Measurements from ENCODE around the gene ACVRL1. TPM values are rescaled to one million over a fixed set of nuclear protein-coding genes. Genes with fewer than 3 reads are reported as not detected.
A peak's percentile ranks its signal among the peaks of the same experiment; 100 is the strongest.

Gene ACVRL1
- total RNA-seq, 5 donors from 2014 or later (not counting 1 experiment from before 2014, with no cell fraction given) = 0.16 to 0.58 (median 0.23) TPM; not detected in 2

DNA sequence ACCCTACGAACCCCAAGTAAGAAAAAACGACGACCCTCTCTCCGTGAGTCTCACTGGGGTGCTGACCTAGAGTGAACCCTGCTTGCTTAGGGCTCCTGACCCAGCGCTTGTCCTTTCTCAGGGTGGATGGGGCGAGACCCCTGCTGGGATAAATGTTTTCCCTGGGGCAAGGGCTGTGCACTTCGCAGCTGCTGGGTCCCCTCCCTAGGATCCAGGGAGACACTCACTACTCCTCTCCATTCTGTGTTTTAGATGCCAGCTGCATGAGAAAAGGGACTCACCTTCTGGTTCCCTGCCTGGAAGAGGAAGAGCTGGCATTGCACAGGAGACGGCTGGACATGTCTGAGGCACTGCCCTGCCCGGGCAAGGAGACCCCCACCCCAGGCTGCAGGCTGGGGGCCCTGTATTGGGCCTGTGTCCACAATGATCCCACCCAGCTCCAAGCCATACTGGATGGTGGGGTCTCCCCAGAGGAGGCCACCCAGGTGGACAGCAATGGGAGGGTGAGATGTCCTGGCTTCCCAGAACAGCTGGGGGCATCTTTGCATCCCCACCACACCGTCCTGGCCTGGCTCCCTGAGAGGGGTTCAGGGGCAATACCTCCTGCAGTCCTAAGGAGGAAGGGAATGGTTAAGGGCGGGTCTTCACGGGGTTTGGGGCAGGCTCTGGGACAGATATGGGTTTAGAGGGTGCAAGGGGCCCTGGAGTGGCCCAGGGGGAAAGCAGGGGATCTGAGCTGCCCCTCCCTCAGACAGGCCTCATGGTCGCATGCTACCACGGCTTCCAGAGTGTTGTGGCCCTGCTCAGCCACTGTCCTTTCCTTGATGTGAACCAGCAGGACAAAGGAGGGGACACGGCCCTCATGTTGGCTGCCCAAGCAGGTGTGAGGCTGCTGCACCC lies 18.7 kb upstream of the ACVRL1 start:
- no peak overlapping the region for H3K4me3 Mint-ChIP-seq
- no peaks in the 10 kb centered on the region for H3K9me3 Mint-ChIP-seq
- Histone ChIP-seq H3K27ac (ENCODE audit: low read length) (no peak overlapping the region), H3K27me3 (replicated peaks in 1 of 2; ENCODE audit: control insufficient read depth in 2 of 2, extremely low read depth in 1 of 2, insufficient read depth in 2 of 2, low read length in 1 of 2) (peaks cover 0 to 23% of the 10 kb centered on the region in 2 experiments), H3K9me3 (no peaks in the 10 kb centered on the region), H3K4me1 (ENCODE audit: control insufficient read depth in 1 of 2, extremely low read depth in 1 of 2, insufficient read depth in 2 of 2, low read length in 2 of 2) (peaks cover 6 to 12% of the 10 kb centered on the region in 2 experiments), H3K36me3 (ENCODE audit: control insufficient read depth in 2 of 2, extremely low read depth in 1 of 2, insufficient read depth in 1 of 2, low read length in 1 of 2) (no peaks in the 10 kb centered on the region), H3K4me3 (ENCODE audit: control insufficient read depth in 1 of 2, extremely low read depth in 1 of 2, low read length in 1 of 2) (no peak overlapping the region)
- DNase-seq (peak in 1 of 35 experiments; percentile 20), ATAC-seq (replicated peaks in 1 of 4) (no peak)
- peak overlapping the region; percentile 12 to 23 for H3K27ac Mint-ChIP-seq
- H3K27me3 Mint-ChIP-seq = peaks cover 1 to 6% of the 10 kb centered on the region in 2 donors
- ChIA-PET CTCF (no interaction called here), POLR2A (no interaction called here)
- WGBS (ENCODE audit: insufficient coverage) = 79% methylated on average over 10 of the region's 15 CpGs
- peaks cover 8 to 19% (median 17%) of the 10 kb centered on the region in 3 donors for H3K4me1 Mint-ChIP-seq
- no peaks in the 10 kb centered on the region for H3K36me3 Mint-ChIP-seq

DNA sequence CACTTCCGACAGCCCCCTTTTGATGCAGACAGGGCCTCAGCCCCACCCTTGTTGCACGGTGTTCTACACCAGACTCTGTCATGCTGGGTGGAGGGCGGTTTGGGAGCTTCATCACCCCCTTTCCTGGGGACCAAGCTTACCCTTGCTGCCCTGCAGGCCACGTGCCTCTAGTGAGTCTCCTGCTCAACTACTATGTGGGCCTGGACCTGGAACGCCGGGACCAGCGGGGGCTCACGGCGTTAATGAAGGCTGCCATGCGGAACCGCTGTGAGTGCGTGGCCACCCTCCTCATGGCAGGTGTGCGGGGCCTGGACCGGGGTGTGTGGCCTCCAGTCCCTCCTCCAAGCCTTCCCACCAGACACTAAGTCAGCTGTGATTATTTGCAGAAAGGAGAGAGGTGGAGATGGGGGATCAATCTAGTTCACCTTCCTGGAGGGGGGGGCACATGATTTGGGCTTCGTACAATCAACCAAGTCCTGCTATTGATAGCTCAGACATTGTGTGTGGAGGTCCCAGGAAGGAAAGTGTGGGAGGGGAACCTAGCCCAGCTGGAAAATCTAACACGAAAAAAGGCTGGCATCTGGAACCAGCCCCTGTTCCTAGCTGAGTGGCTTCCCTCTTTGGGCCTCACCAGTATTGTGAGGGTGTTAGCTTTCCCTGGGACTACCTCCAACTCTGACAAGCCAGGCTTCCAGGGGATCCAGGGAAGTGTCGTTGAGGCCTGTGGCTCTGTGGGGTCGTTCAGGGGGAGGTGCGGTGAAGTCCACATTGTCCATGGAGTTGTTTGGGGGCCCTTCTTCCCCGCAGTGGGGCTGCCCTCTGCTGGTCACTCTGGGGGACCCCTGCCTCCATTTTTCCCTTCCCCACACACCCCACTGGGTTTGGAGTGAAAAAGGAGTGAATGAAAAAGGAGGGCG lies 17.8 kb upstream of the ACVRL1 start:
- Histone ChIP-seq H3K4me1 (ENCODE audit: control insufficient read depth in 1 of 2, extremely low read depth in 1 of 2, insufficient read depth in 2 of 2, low read length in 2 of 2) (peaks cover 6 to 12% of the 10 kb centered on the region in 2 experiments), H3K36me3 (ENCODE audit: control insufficient read depth in 2 of 2, extremely low read depth in 1 of 2, insufficient read depth in 1 of 2, low read length in 1 of 2) (no peaks in the 10 kb centered on the region), H3K27me3 (replicated peaks in 1 of 2; ENCODE audit: control insufficient read depth in 2 of 2, extremely low read depth in 1 of 2, insufficient read depth in 2 of 2, low read length in 1 of 2) (peaks cover 0 to 23% of the 10 kb centered on the region in 2 experiments), H3K27ac (ENCODE audit: low read length) (no peak overlapping the region), H3K9me3 (no peaks in the 10 kb centered on the region), H3K4me3 (ENCODE audit: control insufficient read depth in 1 of 2, extremely low read depth in 1 of 2, low read length in 1 of 2) (no peak overlapping the region)
- 82% methylated on average over 9 of the region's 21 CpGs for WGBS (ENCODE audit: insufficient coverage)
- POLR2A ChIA-PET = no interaction called here
- Mint-ChIP-seq H3K4me1 (peaks cover 8 to 17% (median 16%) of the 10 kb centered on the region in 3 donors), H3K4me3 (no peak overlapping the region), H3K27me3 (peaks cover 3 to 9% of the 10 kb centered on the region in 2 donors), H3K36me3 (no peaks in the 10 kb centered on the region), H3K9me3 (no peaks in the 10 kb centered on the region), H3K27ac (no peak overlapping the region)
- CTCF ChIA-PET = interaction anchor here in 1 of 2 donors (0.6 kb wide), 1 partner anchor 42 kb away, joined by 4 read pairs; no protein-coding TSS in a partner anchor
- no peak for ATAC-seq (replicated peaks in 1 of 4)
- DNase-seq = peak in 1 of 35 experiments; percentile 19

DNA sequence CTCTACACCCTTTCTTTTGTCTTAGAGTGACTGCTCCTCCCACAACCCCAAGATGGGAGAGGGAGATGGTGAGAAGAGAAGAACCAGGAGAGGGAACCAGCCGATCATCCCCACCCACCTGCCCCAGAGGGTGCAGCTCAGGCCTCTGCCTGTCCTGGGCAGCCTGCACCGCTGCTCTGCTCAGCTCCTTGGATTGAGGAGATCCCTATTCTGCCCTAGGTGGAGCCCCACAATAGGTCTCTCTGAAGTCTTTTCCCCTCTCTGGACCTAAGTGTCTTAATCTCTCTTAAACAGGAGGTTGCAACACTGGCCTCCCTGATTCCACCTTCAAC lies 17.2 kb upstream of the ACVRL1 start:
- DNase-seq = no peak
- H3K36me3 ChIP-seq (ENCODE audit: control insufficient read depth in 2 of 2, extremely low read depth in 1 of 2, insufficient read depth in 1 of 2, low read length in 1 of 2) = no peaks in the 10 kb centered on the region
- ChIA-PET CTCF (no interaction called here), POLR2A (no interaction called here)
- Mint-ChIP-seq H3K27ac (no peak overlapping the region), H3K36me3 (no peaks in the 10 kb centered on the region), H3K27me3 (peaks cover 3 to 9% of the 10 kb centered on the region in 2 donors), H3K4me1 (peaks cover 8 to 17% (median 12%) of the 10 kb centered on the region in 3 donors), H3K4me3 (no peak overlapping the region), H3K9me3 (no peaks in the 10 kb centered on the region)
- H3K4me3 ChIP-seq (ENCODE audit: control insufficient read depth in 1 of 2, extremely low read depth in 1 of 2, low read length in 1 of 2) = no peak overlapping the region
- H3K4me1 ChIP-seq (ENCODE audit: control insufficient read depth in 1 of 2, extremely low read depth in 1 of 2, insufficient read depth in 2 of 2, low read length in 2 of 2) = peaks cover 6 to 12% of the 10 kb centered on the region in 2 experiments
- peaks cover 0 to 27% of the 10 kb centered on the region in 2 experiments for H3K27me3 ChIP-seq (replicated peaks in 1 of 2; ENCODE audit: control insufficient read depth in 2 of 2, extremely low read depth in 1 of 2, insufficient read depth in 2 of 2, low read length in 1 of 2)
- WGBS (ENCODE audit: insufficient coverage) = 88% methylated on average over 1 of the region's 2 CpGs
- no peak overlapping the region for H3K27ac ChIP-seq (ENCODE audit: low read length)
- no peaks in the 10 kb centered on the region for H3K9me3 ChIP-seq
- ATAC-seq (replicated peaks in 1 of 4) = no peak

DNA sequence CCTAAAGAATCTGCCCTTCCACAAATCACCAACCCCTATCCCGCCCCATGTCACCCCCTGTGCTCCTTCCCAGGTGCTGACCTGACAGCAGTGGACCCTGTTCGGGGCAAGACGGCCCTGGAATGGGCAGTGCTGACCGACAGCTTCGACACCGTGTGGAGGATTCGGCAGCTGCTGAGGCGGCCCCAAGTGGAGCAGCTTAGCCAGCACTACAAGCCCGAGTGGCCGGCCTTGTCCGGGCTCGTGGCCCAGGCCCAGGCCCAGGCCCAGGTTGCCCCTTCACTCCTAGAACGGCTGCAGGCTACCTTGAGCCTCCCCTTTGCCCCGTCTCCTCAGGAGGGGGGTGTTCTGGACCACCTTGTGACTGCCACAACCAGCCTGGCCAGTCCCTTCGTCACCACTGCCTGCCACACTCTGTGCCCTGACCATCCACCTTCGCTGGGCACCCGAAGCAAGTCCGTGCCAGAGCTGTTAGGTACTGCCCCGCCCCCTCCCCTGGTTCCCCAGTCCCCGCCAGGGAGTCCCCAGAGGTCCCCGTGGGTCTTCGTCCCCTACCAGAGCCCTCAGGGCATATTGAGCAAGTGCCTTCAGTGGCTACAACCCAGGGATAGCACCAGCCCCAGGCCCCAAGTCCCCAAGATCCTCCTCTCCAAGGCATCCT lies 16.7 kb upstream of the ACVRL1 start:
- no peak overlapping the region for H3K4me3 Mint-ChIP-seq
- CTCF ChIA-PET = no interaction called here
- whole genome bisulfite sequencing (ENCODE audit: insufficient coverage) = 82% methylated on average over 20 of the region's 22 CpGs

DNA sequence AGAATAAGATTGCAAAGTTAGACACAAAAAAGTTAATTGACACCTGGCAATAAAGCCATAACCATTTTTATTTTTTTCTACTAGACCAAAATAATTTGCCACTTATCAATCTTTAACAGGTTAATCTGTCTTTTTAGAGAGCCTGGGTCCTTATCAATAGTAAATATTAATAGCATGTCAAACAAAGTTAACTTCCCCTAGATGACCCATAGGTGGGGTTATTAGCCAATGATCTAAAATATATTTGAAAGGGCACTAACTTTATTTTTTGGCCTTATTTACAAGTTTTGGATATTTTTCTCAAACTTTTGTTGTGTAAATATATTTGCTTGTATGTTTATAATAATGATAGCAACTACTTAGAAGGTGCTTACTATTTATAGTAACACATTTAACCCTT lies 15.5 kb upstream of the ACVRL1 start:
- Mint-ChIP-seq H3K36me3 (no peaks in the 10 kb centered on the region), H3K27ac (no peak overlapping the region), H3K9me3 (no peaks in the 10 kb centered on the region), H3K4me3 (no peak overlapping the region), H3K27me3 (peaks cover 7 to 9% of the 10 kb centered on the region in 2 donors), H3K4me1 (no peaks in the 10 kb centered on the region)
- no peaks in the 10 kb centered on the region for H3K9me3 ChIP-seq
- ChIA-PET POLR2A (no interaction called here), CTCF (interaction anchor here in 1 of 2 donors (0.7 kb wide), 1 partner anchor 101 kb away, joined by 5 read pairs; no protein-coding TSS in a partner anchor)
- no peaks in the 10 kb centered on the region for H3K36me3 ChIP-seq (ENCODE audit: control insufficient read depth in 2 of 2, extremely low read depth in 1 of 2, insufficient read depth in 1 of 2, low read length in 1 of 2)
- H3K27ac ChIP-seq (ENCODE audit: low read length) = no peak overlapping the region
- DNase-seq = no peak
- H3K27me3 ChIP-seq (replicated peaks in 1 of 2; ENCODE audit: control insufficient read depth in 2 of 2, extremely low read depth in 1 of 2, insufficient read depth in 2 of 2, low read length in 1 of 2) = peaks cover 0 to 42% of the 10 kb centered on the region in 2 experiments
- H3K4me1 ChIP-seq (ENCODE audit: control insufficient read depth in 1 of 2, extremely low read depth in 1 of 2, insufficient read depth in 2 of 2, low read length in 2 of 2) = no peaks in the 10 kb centered on the region
- no peak for ATAC-seq (replicated peaks in 1 of 4)
- H3K4me3 ChIP-seq (ENCODE audit: control insufficient read depth in 1 of 2, extremely low read depth in 1 of 2, low read length in 1 of 2) = no peak overlapping the region

More for the DNA sequence above, 16.7 kb upstream of the ACVRL1 start:
- H3K27me3 Mint-ChIP-seq = peaks cover 3 to 9% of the 10 kb centered on the region in 2 donors
- H3K36me3 Mint-ChIP-seq = no peaks in the 10 kb centered on the region
- ATAC-seq (replicated peaks in 1 of 4) (no peak), DNase-seq (peak in 1 of 35 experiments; percentile 22)
- H3K4me1 Mint-ChIP-seq = peaks cover 7 to 12% (median 10%) of the 10 kb centered on the region in 3 donors
- Histone ChIP-seq H3K36me3 (ENCODE audit: control insufficient read depth in 2 of 2, extremely low read depth in 1 of 2, insufficient read depth in 1 of 2, low read length in 1 of 2) (no peaks in the 10 kb centered on the region), H3K27ac (ENCODE audit: low read length) (no peak overlapping the region), H3K9me3 (no peaks in the 10 kb centered on the region), H3K27me3 (replicated peaks in 1 of 2; ENCODE audit: control insufficient read depth in 2 of 2, extremely low read depth in 1 of 2, insufficient read depth in 2 of 2, low read length in 1 of 2) (peaks cover 0 to 32% of the 10 kb centered on the region in 2 experiments), H3K4me1 (ENCODE audit: control insufficient read depth in 1 of 2, extremely low read depth in 1 of 2, insufficient read depth in 2 of 2, low read length in 2 of 2) (peaks cover 6 to 9% of the 10 kb centered on the region in 2 experiments), H3K4me3 (ENCODE audit: control insufficient read depth in 1 of 2, extremely low read depth in 1 of 2, low read length in 1 of 2) (no peak overlapping the region)
- POLR2A ChIA-PET = no interaction called here
- no peaks in the 10 kb centered on the region for H3K9me3 Mint-ChIP-seq
- H3K27ac Mint-ChIP-seq = no peak overlapping the region

DNA sequence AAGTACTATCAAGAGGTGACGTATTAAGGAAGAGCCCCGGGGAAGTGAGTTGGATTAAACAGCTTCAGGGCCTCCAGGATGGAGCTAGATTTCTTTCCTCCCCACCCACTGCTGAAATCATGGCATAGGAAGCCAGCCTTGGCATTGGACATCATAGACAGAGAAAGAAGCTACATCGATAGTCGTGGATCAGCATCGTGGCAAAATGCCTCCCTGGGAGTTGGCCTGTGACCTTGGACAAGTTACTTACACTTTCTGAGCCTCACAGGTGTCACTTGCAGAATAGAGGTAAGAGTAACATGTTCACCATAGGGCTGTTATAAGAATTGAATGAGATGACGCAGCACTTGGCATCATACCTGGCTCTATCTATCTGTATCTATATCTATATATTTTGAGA lies 13.5 kb upstream of the ACVRL1 start:
- H3K36me3 ChIP-seq (ENCODE audit: control insufficient read depth in 2 of 2, extremely low read depth in 1 of 2, insufficient read depth in 1 of 2, low read length in 1 of 2) = no peaks in the 10 kb centered on the region
- CTCF ChIA-PET = no interaction called here
- H3K27ac ChIP-seq (ENCODE audit: low read length) = no peak overlapping the region
- H3K27me3 Mint-ChIP-seq = peaks cover 12 to 13% of the 10 kb centered on the region in 2 donors
- H3K9me3 Mint-ChIP-seq = no peaks in the 10 kb centered on the region
- no peaks in the 10 kb centered on the region for H3K9me3 ChIP-seq
- peaks cover 0 to 51% of the 10 kb centered on the region in 2 experiments for H3K27me3 ChIP-seq (replicated peaks in 1 of 2; ENCODE audit: control insufficient read depth in 2 of 2, extremely low read depth in 1 of 2, insufficient read depth in 2 of 2, low read length in 1 of 2)
- 83% methylated on average over 3 of the region's 6 CpGs for WGBS (ENCODE audit: insufficient coverage)
- no peaks in the 10 kb centered on the region for H3K36me3 Mint-ChIP-seq
- no peaks in the 10 kb centered on the region for H3K4me1 ChIP-seq (ENCODE audit: control insufficient read depth in 1 of 2, extremely low read depth in 1 of 2, insufficient read depth in 2 of 2, low read length in 2 of 2)
- H3K4me3 ChIP-seq (ENCODE audit: control insufficient read depth in 1 of 2, extremely low read depth in 1 of 2, low read length in 1 of 2) = no peak overlapping the region
- no peak overlapping the region for H3K4me3 Mint-ChIP-seq
- no peak for ATAC-seq (replicated peaks in 1 of 4)
- peak in 1 of 35 experiments; percentile 12 for DNase-seq
- H3K27ac Mint-ChIP-seq = no peak overlapping the region
- no peaks in the 10 kb centered on the region for H3K4me1 Mint-ChIP-seq
- POLR2A ChIA-PET = no interaction called here

Measured in T-cell (primary cell).